Sigmoid colon (tissue), 7 donors: ENCODE results near the gene ORC4. TPM values are rescaled to one million over a fixed set of nuclear protein-coding genes. Genes with fewer than 3 reads are reported as not detected.
A peak's percentile ranks its signal among the peaks of the same experiment; 100 is the strongest.

Source experiments
- DNase-seq: peaks from one replicate; pipeline ENCODE4 v3.0.0-alpha.2; 2019
- H3K27ac ChIP-seq, 4 donors: fragments of 200-600 bp; sonication (generic); one replicate each; pipeline ENCODE4 v1.5.1; 2016 to 2019; ENCODE audit warnings: mild to moderate bottlenecking in 1 of 4
- H3K27me3 ChIP-seq, 3 donors: fragments of 200-600 bp; sonication (generic); one replicate each; pipeline ENCODE4 v1.5.1; 2019; ENCODE audit warnings: mild to moderate bottlenecking in 1 of 3
- H3K36me3 ChIP-seq, 4 donors: fragments of 200-600 bp; sonication (generic); one replicate each; pipeline ENCODE4 v1.5.1; 2016 to 2019
- H3K4me1 ChIP-seq, 4 donors: fragments of 200-600 bp; sonication (generic); one replicate each; pipeline ENCODE4 v1.5.1; 2017 to 2019
- H3K4me3 ChIP-seq, 4 donors: fragments of 200-600 bp; sonication (generic); one replicate each; pipeline ENCODE4 v1.5.1; 2017 to 2019; ENCODE audit warnings: mild to moderate bottlenecking in 2 of 4, moderate library complexity in 1 of 4
- H3K9me3 ChIP-seq, 4 donors: fragments of 200-600 bp in 3 of 4; sonication (generic) in 3 of 4; one replicate each; pipeline versions ENCODE4 v1.5.1 to v1.6.1; 2013 to 2019
- CTCF ChIP-seq, 4 experiments: fragments of 450-650 bp in 3 of 4; fragments of 200-600 bp in 1 of 4; IDR thresholded peaks; one replicate each; pipeline ENCODE4 v1.5.1; 2016 to 2019; ENCODE audit warnings: antibody characterized with exemption in 4 of 4, mild to moderate bottlenecking in 3 of 4, moderate library complexity in 2 of 4
- EP300 ChIP-seq, 4 donors: sonication (generic); formaldehyde crosslinking; IDR thresholded peaks; one replicate each; pipeline ENCODE4 v1.6.1; 2017; ENCODE audit warnings: antibody characterized with exemption in 4 of 4
- POLR2A ChIP-seq, 2 donors: fragments of 450-650 bp; IDR thresholded peaks; one replicate each; pipeline ENCODE4 v1.6.1; 2016; ENCODE audit warnings: antibody characterized with exemption in 2 of 2, mild to moderate bottlenecking in 2 of 2, moderate library complexity in 2 of 2
- POLR2AphosphoS5 ChIP-seq, 4 donors: sonication (generic); formaldehyde crosslinking; IDR thresholded peaks; one replicate each; pipeline ENCODE4 v1.6.1; 2017; ENCODE audit warnings: antibody characterized with exemption in 4 of 4
- WGBS, 2 donors: extraction: QIAGEN DNeasy Blood & Tissue Kit; methylation state at CpG; one replicate each; pipeline ENCODE4 v1.1.7; 2013; 5-methylcytosine and 5-hydroxymethylcytosine counted together
- intact Hi-C: fragments of 100-400 bp; cut with DNase I; formaldehyde crosslinking; loops from one replicate; pipeline ENCODE4 v1.15.1; 2023
- polyA plus RNA-seq, 3 donors: library from polyadenylated mRNA; stranded (reverse); fragments of 200-250 nt; gene quantifications; one replicate each; pipeline ENCODE4 v1.2.3, GENCODE V29; 2013
- total RNA-seq, 4 donors: library from RNA; depleted of rRNA; stranded (reverse); fragments of >200 nt; gene quantifications; one replicate each; pipeline ENCODE4 v1.1.0, GENCODE V29; 2016
- donor health status: healthy with polysubstance abuse.
- donor health status: Bipolar disorder and iron deficiency.
- donor health status: healthy.

Gene ORC4
- total and polyA plus RNA-seq, 7 donors: 14.4 to 89.5 (median 61.8) TPM

- intact Hi-C loops: no loop called here
- H3K27me3 ChIP-seq: no peaks in the 10 kb centered on the region
- WGBS, 2 donors: 92 to 98% methylated on average over 2 of the region's 2 CpGs
- no peak overlapping the region for H3K27ac ChIP-seq
- no peaks in the 10 kb centered on the region for H3K36me3 ChIP-seq
- H3K4me1 ChIP-seq: peaks cover 0 to 33% (median 14%) of the 10 kb centered on the region in 4 donors
- no peaks in the 10 kb centered on the region for H3K9me3 ChIP-seq
- no peak overlapping the region for H3K4me3 ChIP-seq
- no peak for TF ChIP-seq POLR2A (IDR thresholded peaks at IDR 0.05)
- TF ChIP-seq CTCF (IDR thresholded peaks at IDR 0.05): no peak
- TF ChIP-seq EP300 (IDR thresholded peaks at IDR 0.05): no peak
- no peak for TF ChIP-seq POLR2AphosphoS5 (IDR thresholded peaks at IDR 0.05)
- DNase-seq: no peak
Measured at GRCh38 chr2:147909178-147909577, 111.4 kb downstream of the ORC4 start.

- H3K27me3 ChIP-seq: no peaks in the 10 kb centered on the region
- no peak for DNase-seq
- no peaks in the 10 kb centered on the region for H3K9me3 ChIP-seq
- no peak for TF ChIP-seq POLR2AphosphoS5 (IDR thresholded peaks at IDR 0.05)
- TF ChIP-seq CTCF (IDR thresholded peaks at IDR 0.05): no peak
- TF ChIP-seq EP300 (IDR thresholded peaks at IDR 0.05): no peak
- TF ChIP-seq POLR2A (IDR thresholded peaks at IDR 0.05): no peak
- intact Hi-C loops: no loop called here
- peaks cover 0 to 17% (median 3%) of the 10 kb centered on the region in 4 donors for H3K36me3 ChIP-seq
- 84 to 90% methylated on average over 4 of the region's 4 CpGs for WGBS, 2 donors
- H3K27ac ChIP-seq: no peak overlapping the region
- H3K4me1 ChIP-seq: no peaks in the 10 kb centered on the region
- no peak overlapping the region for H3K4me3 ChIP-seq
Measured at GRCh38 chr2:147904051-147904450, 116.5 kb downstream of the ORC4 start.

GRCh38 chr2:147888680-147889079 lies 131.9 kb downstream of the ORC4 start:
- H3K4me3 ChIP-seq: no peak overlapping the region

GRCh38 chr2:147886136-147886535 lies 134.4 kb downstream of the ORC4 start:
- DNase-seq: no peak
- H3K4me3 ChIP-seq: no peak overlapping the region
- no peak for TF ChIP-seq POLR2AphosphoS5 (IDR thresholded peaks at IDR 0.05)
- no peak for TF ChIP-seq CTCF (IDR thresholded peaks at IDR 0.05)
- no peak for TF ChIP-seq EP300 (IDR thresholded peaks at IDR 0.05)
- no peak for TF ChIP-seq POLR2A (IDR thresholded peaks at IDR 0.05)
- no peaks in the 10 kb centered on the region for H3K27me3 ChIP-seq
- no peak overlapping the region for H3K27ac ChIP-seq
- H3K36me3 ChIP-seq: no peaks in the 10 kb centered on the region
- intact Hi-C loops: loop anchor here (5.0 kb wide), 1 partner anchor 39 kb away; the partner anchor contains the start of gene ACVR2A
- H3K4me1 ChIP-seq: peaks cover 0 to 54% (median 30%) of the 10 kb centered on the region in 4 donors
- 89% methylated on average over 2 of the region's 2 CpGs for WGBS, 2 donors
- no peaks in the 10 kb centered on the region for H3K9me3 ChIP-seq

More at GRCh38 chr2:147888680-147889079, 131.9 kb downstream of the ORC4 start:
- H3K27ac ChIP-seq: no peak overlapping the region
- H3K27me3 ChIP-seq: no peaks in the 10 kb centered on the region
- WGBS, 2 donors: 86 to 87% methylated on average over 3 of the region's 3 CpGs
- no peaks in the 10 kb centered on the region for H3K9me3 ChIP-seq
- H3K36me3 ChIP-seq: no peaks in the 10 kb centered on the region
- H3K4me1 ChIP-seq: peaks cover 0 to 40% (median 25%) of the 10 kb centered on the region in 4 donors
- DNase-seq: no peak
- TF ChIP-seq POLR2AphosphoS5 (IDR thresholded peaks at IDR 0.05) (no peak), EP300 (IDR thresholded peaks at IDR 0.05) (no peak), CTCF (IDR thresholded peaks at IDR 0.05) (no peak), POLR2A (IDR thresholded peaks at IDR 0.05) (no peak)
- intact Hi-C loops: loop anchor here (5.0 kb wide), 1 partner anchor 41 kb away; the partner anchor contains the start of gene ACVR2A

- Histone ChIP-seq H3K9me3 (no peaks in the 10 kb centered on the region), H3K27me3 (no peaks in the 10 kb centered on the region), H3K36me3 (no peaks in the 10 kb centered on the region), H3K4me3 (peak overlapping the region in 1 of 4 donors; percentile 5), H3K27ac (peak overlapping the region in 3 of 4 donors; percentile 16 to 46 (median 25)), H3K4me1 (peaks cover 0 to 66% (median 29%) of the 10 kb centered on the region in 4 donors)
- intact Hi-C loops: loop anchor here (5.0 kb wide), 1 partner anchor 38 kb away; the partner anchor contains the start of gene ACVR2A
- TF ChIP-seq POLR2AphosphoS5 (IDR thresholded peaks at IDR 0.05) (no peak), POLR2A (IDR thresholded peaks at IDR 0.05) (no peak), EP300 (IDR thresholded peaks at IDR 0.05) (no peak), CTCF (IDR thresholded peaks at IDR 0.05) (no peak)
- no peak for DNase-seq
Measured at GRCh38 chr2:147884830-147885229, 135.7 kb downstream of the ORC4 start.
